Mucosa of descending colon (tissue), 3 donors: ENCODE results near the gene PPARA. TPM values are rescaled to one million over a fixed set of nuclear protein-coding genes. Genes with fewer than 3 reads are reported as not detected.

Experiments used
- ATAC-seq: fragments of 200-7000 bp; cut with Tn5 transposase; one replicate; pipeline ENCODE4 v1.9.1; 2020; ENCODE audit warnings: mild to moderate bottlenecking, moderate library complexity
- DNase-seq, 3 donors: peaks; one replicate each; pipeline ENCODE4 v3.0.0-alpha.2; 2020
- H3K36me3 ChIP-seq: fragments of 200-600 bp; one replicate; pipeline ENCODE4 v1.8.0; 2021; ENCODE audit warnings: low read depth, mild to moderate bottlenecking
- H3K4me1 ChIP-seq: fragments of 200-600 bp; one replicate; pipeline ENCODE4 v1.8.0; 2021; ENCODE audit warnings: low read depth, mild to moderate bottlenecking
- H3K4me3 ChIP-seq: fragments of 200-600 bp; one replicate; pipeline ENCODE4 v1.8.0; 2021; ENCODE audit warnings: mild to moderate bottlenecking
- H3K9me3 ChIP-seq: fragments of 200-600 bp; one replicate; pipeline ENCODE4 v1.8.0; 2021; ENCODE audit warnings: mild to moderate bottlenecking
- CTCF ChIP-seq: fragments of 200-600 bp; IDR thresholded peaks from one replicate; pipeline ENCODE4 v1.8.0; 2022; ENCODE audit warnings: antibody characterized with exemption, mild to moderate bottlenecking
- intact Hi-C, 2 donors: fragments of 100-400 bp; cut with DNase I in 1 of 2; cut with micrococcal nuclease in 1 of 2; formaldehyde crosslinking; loops; one replicate each; pipeline versions ENCODE4 v1.11.0 to v1.11.1; 2022; cut with DNase I, micrococcal nuclease
- total RNA-seq, 3 donors: library from RNA; stranded (reverse); fragmentation: NEBNext Ultra II Directional in 2 of 3; extraction: Animal tissue kit (Norgen Biotek cat#: 25700) in 2 of 3; gene quantifications; one replicate each; pipeline versions ENCODE4 v1.2.1 to v1.2.4, GENCODE V29; 2021 to 2023
- donor health status: DM: no; HTN: no; CAD: no; lungs with moderate emphysema.
- donor health status: DM: no; HTN: no; CAD: no.
- donor health status: DM: no; HTN: yes; CAD: no.

Gene PPARA
- total RNA-seq, 3 donors from 2014 or later = 57.9 to 81.4 (median 58.5) TPM

DNA sequence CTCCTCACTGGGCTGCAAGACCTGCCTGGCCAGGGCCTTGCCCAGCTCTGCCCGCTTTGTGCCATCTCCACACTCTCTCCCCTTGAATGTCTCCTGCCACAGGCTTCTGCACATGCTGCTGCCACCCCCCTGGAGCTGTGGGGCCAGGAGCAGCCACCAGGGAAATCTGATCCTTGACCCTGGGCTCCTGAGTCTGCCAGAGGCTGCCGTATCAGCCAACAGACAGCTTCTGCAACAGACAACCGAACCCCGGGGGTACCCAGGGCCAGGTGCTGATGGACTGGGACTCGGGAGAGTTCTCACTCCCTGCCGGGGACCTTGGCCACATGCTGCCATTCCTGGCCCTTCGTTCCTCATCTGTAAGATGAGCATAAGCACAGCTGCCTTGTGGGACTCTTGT, 3.3 kb upstream of the PPARA start:
- Histone ChIP-seq H3K9me3 (no peaks in the 10 kb centered on the region), H3K4me1 (peaks cover 8% of the 10 kb centered on the region), H3K36me3 (no peaks in the 10 kb centered on the region), H3K4me3 (no peak overlapping the region)
- intact Hi-C loops = no loop called here
- DNase-seq (peak in 1 of 3 donors; percentile 38), ATAC-seq (no peak)
- no peak for TF ChIP-seq CTCF

DNA sequence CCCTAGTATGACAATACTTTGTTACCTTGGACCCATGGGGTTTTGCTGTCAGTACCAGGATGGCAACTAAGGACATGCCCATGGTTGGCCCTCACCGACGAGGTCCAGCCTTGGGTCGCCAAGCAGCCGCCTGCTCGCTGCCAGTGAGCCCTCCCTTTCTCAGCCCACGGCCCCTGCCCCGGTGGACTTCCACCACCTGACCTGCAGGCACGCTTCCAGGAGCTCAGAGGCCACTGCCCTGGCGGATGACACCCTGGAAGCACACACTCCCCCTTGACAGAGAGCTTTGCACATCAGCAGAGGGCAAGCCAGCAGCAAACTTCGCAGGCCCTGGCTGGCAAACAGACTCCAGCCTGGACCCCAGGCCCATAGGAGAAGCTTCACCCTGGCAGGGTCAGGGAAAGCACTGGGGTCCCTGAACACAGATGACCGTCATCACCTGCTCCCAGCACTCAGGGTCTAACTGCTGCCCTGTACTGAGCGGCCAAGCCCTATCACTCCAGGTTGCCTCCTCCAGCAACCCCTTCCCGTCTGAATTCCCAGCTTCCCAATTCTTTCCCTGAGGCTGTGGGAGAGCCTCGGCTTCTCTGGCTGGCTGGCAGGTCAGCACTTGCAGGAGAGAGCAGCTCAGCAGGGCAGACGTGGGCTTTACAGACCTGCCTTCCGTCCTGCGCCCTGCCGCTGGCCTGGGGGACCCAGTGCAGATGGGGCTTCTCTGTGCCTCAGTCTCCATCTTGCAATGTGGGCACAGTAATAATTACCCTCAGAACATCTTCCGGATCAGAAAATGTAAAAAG, 2.7 kb upstream of the PPARA start:
- DNase-seq (peak in 2 of 3 donors; percentile 62 to 66), ATAC-seq (no peak)
- H3K4me1 ChIP-seq = peaks cover 15% of the 10 kb centered on the region
- intact Hi-C loops = no loop called here
- no peak for TF ChIP-seq CTCF
- H3K9me3 ChIP-seq = no peaks in the 10 kb centered on the region
- no peaks in the 10 kb centered on the region for H3K36me3 ChIP-seq
- no peak overlapping the region for H3K4me3 ChIP-seq

DNA sequence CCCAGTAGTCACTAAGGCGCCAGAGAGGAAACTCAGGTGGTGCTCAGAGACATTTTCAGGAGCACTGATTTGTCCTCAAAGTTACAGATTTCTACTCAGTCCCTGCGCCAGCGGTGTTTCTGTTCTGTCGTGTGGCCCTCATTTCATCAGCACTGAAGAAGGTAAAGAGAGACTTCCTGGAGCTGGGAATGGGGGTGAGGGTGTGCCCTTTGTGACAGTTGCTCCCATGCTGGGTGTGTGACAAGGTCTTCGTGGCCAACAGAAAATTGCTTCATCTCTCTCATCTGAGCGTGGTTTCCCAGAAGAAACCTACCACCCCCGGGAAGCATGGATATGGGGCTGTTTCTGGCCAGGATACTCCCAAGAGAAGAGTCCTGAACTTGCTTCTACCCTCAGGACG, 2.0 kb upstream of the PPARA start:
- peak in 2 of 3 donors; percentile 60 to 61 for DNase-seq

GRCh38 chr22:46148816-46149511, 1.4 kb upstream of the PPARA start:
- peak in 2 of 3 donors; percentile 48 to 57 for DNase-seq
- no peaks in the 10 kb centered on the region for H3K9me3 ChIP-seq
- intact Hi-C loops = no loop called here
- no peaks in the 10 kb centered on the region for H3K36me3 ChIP-seq
- TF ChIP-seq CTCF = no peak
- peak overlapping the region; percentile 57 for H3K4me3 ChIP-seq
- peak; percentile 35 for ATAC-seq
- peaks cover 16% of the 10 kb centered on the region for H3K4me1 ChIP-seq

More for the DNA sequence above, 2.0 kb upstream of the PPARA start:
- peaks cover 16% of the 10 kb centered on the region for H3K4me1 ChIP-seq
- no peak for TF ChIP-seq CTCF
- intact Hi-C loops = no loop called here
- ATAC-seq = peak; percentile 8
- H3K9me3 ChIP-seq = no peaks in the 10 kb centered on the region
- H3K36me3 ChIP-seq = no peaks in the 10 kb centered on the region
- H3K4me3 ChIP-seq = no peak overlapping the region

DNA sequence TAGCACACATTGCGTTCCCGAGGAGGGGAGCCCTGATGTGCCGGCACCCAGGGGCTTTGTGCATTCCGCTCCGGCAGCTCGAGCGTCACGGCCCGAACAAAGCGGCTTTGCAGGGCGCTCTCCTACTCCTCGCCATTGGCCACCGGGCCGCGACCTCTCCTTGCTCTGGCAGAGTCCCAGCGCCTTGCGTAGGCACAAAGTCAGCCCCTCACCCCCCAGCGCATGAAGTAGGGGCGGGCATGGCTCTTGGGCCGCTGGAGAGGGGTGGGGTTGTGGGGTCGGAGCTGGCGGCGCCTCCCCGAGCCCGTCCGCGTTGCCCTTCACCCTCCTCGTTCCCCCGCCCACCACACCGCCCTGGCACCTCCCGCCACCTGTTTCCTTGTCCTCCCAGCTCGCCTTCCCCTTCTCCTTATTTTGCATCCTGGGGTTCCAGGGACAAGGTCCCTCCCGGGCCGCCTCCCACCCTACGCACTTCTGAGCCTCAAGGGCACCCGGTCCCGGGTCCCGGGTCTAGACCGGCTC, 753 bp upstream of the PPARA start:
- Histone ChIP-seq H3K4me1 (peaks cover 16% of the 10 kb centered on the region), H3K9me3 (no peaks in the 10 kb centered on the region), H3K4me3 (peak overlapping the region; percentile 57), H3K36me3 (no peaks in the 10 kb centered on the region)
- TF ChIP-seq CTCF = no peak
- ATAC-seq (peak; percentile 68), DNase-seq (peak; percentile 80 to 88 (median 88))
- intact Hi-C loops = no loop called here
